Kidney (tissue), 14 donors: ENCODE results near the gene ZBTB7C. TPM values are rescaled to one million over a fixed set of nuclear protein-coding genes. Genes with fewer than 3 reads are reported as not detected.

ENCODE experiments used
- DNase-seq, 5 donors: peaks; one replicate each; pipeline ENCODE4 v3.0.0-alpha.2; 2013 to 2020
- FAIRE-seq: peaks from 2 replicates; lab custom pipeline; 2012; peaks lifted over from hg19 to GRCh38; lab: Jason Lieb, UNC
- H3K27ac ChIP-seq, 2 donors: one replicate each; pipeline ENCODE4 v1.7.0; 2013; ENCODE audit warnings: low read depth in 2 of 2, low read length in 2 of 2, inconsistent platforms in 1 of 2
- H3K27me3 ChIP-seq: one replicate; pipeline ENCODE4 v1.7.1; 2013; ENCODE audit warnings: low read length, inconsistent platforms; ENCODE audit not compliant: control insufficient read depth, insufficient read depth
- H3K36me3 ChIP-seq, 3 donors: one replicate each; pipeline versions ENCODE4 v1.7.0 to v1.7.1; 2013; ENCODE audit warnings: low read length in 3 of 3, control low read depth in 1 of 3, inconsistent platforms in 1 of 3; ENCODE audit not compliant: insufficient read depth in 3 of 3, control insufficient read depth in 2 of 3
- H3K4me1 ChIP-seq, 3 donors: one replicate each; pipeline versions ENCODE4 v1.7.0 to v1.7.1; 2013; ENCODE audit warnings: low read length in 3 of 3, inconsistent platforms in 1 of 3, low read depth in 1 of 3; ENCODE audit not compliant: control insufficient read depth in 2 of 3, insufficient read depth in 2 of 3
- H3K4me3 ChIP-seq, 3 donors: one replicate each; pipeline versions ENCODE4 v1.7.0 to v1.8.1; 2013; ENCODE audit warnings: low read length in 3 of 3, control low read depth in 1 of 3, inconsistent platforms in 1 of 3
- H3K9ac ChIP-seq, 3 donors: one replicate each; pipeline versions ENCODE4 v1.7.0 to v1.7.1; 2013; ENCODE audit warnings: low read length in 3 of 3, control low read depth in 1 of 3, inconsistent platforms in 1 of 3
- H3K9me3 ChIP-seq, 3 donors: one replicate each; pipeline versions ENCODE4 v1.7.0 to v1.7.1; 2013; ENCODE audit warnings: low read length in 3 of 3, control low read depth in 1 of 3, inconsistent platforms in 1 of 3; ENCODE audit not compliant: control insufficient read depth in 2 of 3, insufficient read depth in 1 of 3
- CTCF ChIP-seq: IDR thresholded peaks from 3 replicates; pipeline ENCODE4 v1.5.1; 2012; ENCODE audit warnings: mild to moderate bottlenecking, moderate library complexity, borderline replicate concordance; ENCODE audit not compliant: insufficient read depth; ENCODE audit errors: extremely low read depth
- intact Hi-C: fragments of 100-400 bp; cut with DNase I; formaldehyde crosslinking; loops from one replicate; pipeline ENCODE4 v1.11.1; 2022
- polyA plus RNA-seq: library from polyadenylated mRNA; stranded (reverse); fragments of 350-450 nt; fragmentation: Illumina TruSeq; extraction: RNeasy Lipid Tissue Mini Kit (QIAGEN cat#74804); gene quantifications from one replicate; pipeline ENCODE4 v1.2.3, GENCODE V29; 2014; ENCODE audit warnings: low read depth, low replicate concordance; ENCODE audit not compliant: insufficient read depth
- total RNA-seq: library from RNA; stranded (reverse); fragmentation: NEBNext Ultra II Directional; extraction: Animal tissue kit (Norgen Biotek cat#: 25700); gene quantifications from one replicate; pipeline ENCODE4 v1.2.1, GENCODE V29; 2021
- donor health status: control.
- donor health status: control.
- donor health status: control.
- donor health status: control.
- donor health status: control.
- donor health status: DM: yes; HTN: yes; CAD: no.
- donor health status: Normal renal cell carcinoma (clear cell type).

ZBTB7C gene
- total and polyA plus RNA-seq, 2 donors from 2014 or later, result 1.8 to 13.8 TPM

GRCh38 chr18:48339692-48340091 lies 69.5 kb downstream of the ZBTB7C start:
- Histone ChIP-seq H3K27ac (no peak overlapping the region), H3K4me3 (no peak overlapping the region), H3K4me1 (no peaks in the 10 kb centered on the region), H3K36me3 (no peaks in the 10 kb centered on the region), H3K9ac (no peak overlapping the region), H3K27me3 (no peaks in the 10 kb centered on the region), H3K9me3 (no peaks in the 10 kb centered on the region)
- no peak for FAIRE-seq
- DNase-seq, result no peak
- intact Hi-C loops, result no loop called here
- no peak for TF ChIP-seq CTCF

GRCh38 chr18:48338915-48339314 lies 70.3 kb downstream of the ZBTB7C start:
- no peaks in the 10 kb centered on the region for H3K9me3 ChIP-seq
- no peaks in the 10 kb centered on the region for H3K36me3 ChIP-seq
- no peaks in the 10 kb centered on the region for H3K4me1 ChIP-seq
- intact Hi-C loops, result no loop called here
- no peaks in the 10 kb centered on the region for H3K27me3 ChIP-seq
- no peak for FAIRE-seq
- no peak for TF ChIP-seq CTCF
- H3K4me3 ChIP-seq, result no peak overlapping the region
- no peak overlapping the region for H3K27ac ChIP-seq
- no peak overlapping the region for H3K9ac ChIP-seq
- no peak for DNase-seq

- no peaks in the 10 kb centered on the region for H3K9me3 ChIP-seq
- peaks cover 0 to 3% (median 0%) of the 10 kb centered on the region in 3 donors for H3K4me1 ChIP-seq
- no peak for TF ChIP-seq CTCF
- H3K27me3 ChIP-seq, result no peaks in the 10 kb centered on the region
- no peak overlapping the region for H3K9ac ChIP-seq
- H3K36me3 ChIP-seq, result no peaks in the 10 kb centered on the region
- H3K27ac ChIP-seq, result no peak overlapping the region
- intact Hi-C loops, result no loop called here
- no peak for DNase-seq
- FAIRE-seq, result no peak
- H3K4me3 ChIP-seq, result no peak overlapping the region
These were observed 72.1 kb downstream of the ZBTB7C start for GRCh38 chr18:48337053-48337452.

- Histone ChIP-seq H3K27ac (no peak overlapping the region), H3K36me3 (no peaks in the 10 kb centered on the region), H3K4me1 (peaks cover 0 to 3% (median 0%) of the 10 kb centered on the region in 3 donors), H3K27me3 (no peaks in the 10 kb centered on the region), H3K9me3 (no peaks in the 10 kb centered on the region), H3K9ac (no peak overlapping the region), H3K4me3 (no peak overlapping the region)
- FAIRE-seq (no peak), DNase-seq (no peak)
- no peak for TF ChIP-seq CTCF
- intact Hi-C loops, result no loop called here
These were observed 72.9 kb downstream of the ZBTB7C start for GRCh38 chr18:48336332-48336731.
